Spleen (tissue), 11 donors: ENCODE data around the gene CABLES2. TPM values are rescaled to one million over a fixed set of nuclear protein-coding genes. Genes with fewer than 3 reads are reported as not detected.

Experiments
- DNase-seq: peaks from one replicate; pipeline ENCODE4 v3.0.0-alpha.2; 2020
- H3K27ac ChIP-seq, 8 donors: fragments of 200-600 bp; sonication (generic) in 7 of 8; 1 replicate in 4 of 8; 2 replicates in 4 of 8; pipeline versions ENCODE4 v1.5.0 to v1.8.0; 2016 to 2021; ENCODE audit warnings: inconsistent platforms in 4 of 8, mild to moderate bottlenecking in 4 of 8, moderate library complexity in 1 of 8
- H3K27me3 ChIP-seq, 7 donors: fragments of 200-600 bp; sonication (generic) in 6 of 7; replicated peaks in 1 of 7; 1 replicate in 4 of 7; 2 replicates in 3 of 7; pipeline versions ENCODE4 v1.5.0 to v1.8.0; 2016 to 2021; ENCODE audit warnings: inconsistent platforms in 3 of 7, mild to moderate bottlenecking in 1 of 7
- H3K36me3 ChIP-seq, 6 donors: fragments of 200-600 bp; sonication (generic) in 5 of 6; 1 replicate in 4 of 6; 2 replicates in 2 of 6; pipeline versions ENCODE4 v1.5.0 to v1.8.0; 2016 to 2021; ENCODE audit warnings: inconsistent platforms in 2 of 6
- H3K4me1 ChIP-seq, 6 donors: fragments of 200-600 bp; sonication (generic) in 5 of 6; 1 replicate in 3 of 6; 2 replicates in 3 of 6; pipeline versions ENCODE4 v1.5.0 to v1.8.0; 2016 to 2021; ENCODE audit warnings: inconsistent platforms in 3 of 6
- H3K4me3 ChIP-seq, 8 donors: fragments of 200-600 bp; sonication (generic) in 7 of 8; 1 replicate in 4 of 8; 2 replicates in 4 of 8; pipeline versions ENCODE4 v1.5.0 to v1.8.0; 2016 to 2021; ENCODE audit warnings: inconsistent platforms in 4 of 8, mild to moderate bottlenecking in 4 of 8, moderate library complexity in 2 of 8
- H3K9me3 ChIP-seq, 8 donors: fragments of 200-600 bp; sonication (generic) in 7 of 8; 1 replicate in 4 of 8; 2 replicates in 4 of 8; pipeline versions ENCODE4 v1.5.0 to v1.8.0; 2016 to 2021; ENCODE audit warnings: inconsistent platforms in 4 of 8
- POLR2A ChIP-seq, 3 donors: fragments of 450-650 bp; IDR thresholded peaks; one replicate each; pipeline ENCODE4 v1.5.1; 2017; ENCODE audit warnings: antibody characterized with exemption in 3 of 3, mild to moderate bottlenecking in 1 of 3
- POLR2AphosphoS5 ChIP-seq, 3 donors: sonication (generic); formaldehyde crosslinking; IDR thresholded peaks; one replicate each; pipeline ENCODE4 v1.5.1; 2017; ENCODE audit warnings: antibody characterized with exemption in 3 of 3
- WGBS, 5 donors: extraction: QIAGEN DNeasy Blood & Tissue Kit in 3 of 5; methylation state at CpG; one replicate each; pipeline versions ENCODE4 v1.1.5 to v1.1.7; 2013 to 2018; 5-methylcytosine and 5-hydroxymethylcytosine counted together
- intact Hi-C: fragments of 100-400 bp; cut with DNase I; formaldehyde crosslinking; loops from one replicate; pipeline ENCODE4 v1.15.0; 2023; ENCODE audit warnings: low total_unique reads
- polyA plus RNA-seq, 3 donors: library from polyadenylated mRNA; stranded (reverse); fragments of 200-250 nt; gene quantifications; one replicate each; pipeline ENCODE4 v1.2.1, GENCODE V29; 2013
- total RNA-seq, 7 donors: library from RNA; depleted of rRNA in 3 of 7; stranded (reverse); fragments of >200 nt in 3 of 7; fragmentation: NEBNext Ultra II Directional in 4 of 7; extraction: Animal tissue kit (Norgen Biotek cat#: 25700) in 4 of 7; gene quantifications; one replicate each; pipeline versions ENCODE4 v1.1.0 to v1.2.1, GENCODE V29; 2016 to 2021
- TF ChIP-seq, protein P1 (sequence below), 11 experiments: fragments of 200-600 bp in 7 of 11; fragments of 450-650 bp in 4 of 11; sonication (generic) in 4 of 11; IDR thresholded peaks in 8 of 11; conservative IDR thresholded peaks in 3 of 11; 1 replicate in 7 of 11; 2 replicates in 4 of 11; pipeline versions ENCODE4 v1.4.0 to v1.8.0; 2016 to 2021; ENCODE audit warnings: antibody characterized with exemption in 11 of 11, inconsistent platforms in 4 of 11, mild to moderate bottlenecking in 1 of 11
- donor health status: healthy with polysubstance abuse.
- donor health status: DM: no; HTN: no; CAD: no; lungs with moderate emphysema.
- donor health status: DM: no; HTN: no; CAD: no.
- donor health status: Bipolar disorder and iron deficiency.
- donor health status: healthy.
- donor health status: DM: no; HTN: no; CAD: no.
- donor health status: DM: yes; HTN: yes; CAD: no.

CABLES2 gene
- total and polyA plus RNA-seq, 10 donors = 2.0 to 5.9 (median 4.0) TPM

GRCh38 chr20:62342910-62343309 is 64.2 kb downstream of the CABLES2 start:
- no peaks in the 10 kb centered on the region for H3K27me3 ChIP-seq
- no peak overlapping the region for H3K4me3 ChIP-seq
- TF ChIP-seq POLR2AphosphoS5 (IDR thresholded peaks at IDR 0.05) = no peak
- TF ChIP-seq, protein P1, sequence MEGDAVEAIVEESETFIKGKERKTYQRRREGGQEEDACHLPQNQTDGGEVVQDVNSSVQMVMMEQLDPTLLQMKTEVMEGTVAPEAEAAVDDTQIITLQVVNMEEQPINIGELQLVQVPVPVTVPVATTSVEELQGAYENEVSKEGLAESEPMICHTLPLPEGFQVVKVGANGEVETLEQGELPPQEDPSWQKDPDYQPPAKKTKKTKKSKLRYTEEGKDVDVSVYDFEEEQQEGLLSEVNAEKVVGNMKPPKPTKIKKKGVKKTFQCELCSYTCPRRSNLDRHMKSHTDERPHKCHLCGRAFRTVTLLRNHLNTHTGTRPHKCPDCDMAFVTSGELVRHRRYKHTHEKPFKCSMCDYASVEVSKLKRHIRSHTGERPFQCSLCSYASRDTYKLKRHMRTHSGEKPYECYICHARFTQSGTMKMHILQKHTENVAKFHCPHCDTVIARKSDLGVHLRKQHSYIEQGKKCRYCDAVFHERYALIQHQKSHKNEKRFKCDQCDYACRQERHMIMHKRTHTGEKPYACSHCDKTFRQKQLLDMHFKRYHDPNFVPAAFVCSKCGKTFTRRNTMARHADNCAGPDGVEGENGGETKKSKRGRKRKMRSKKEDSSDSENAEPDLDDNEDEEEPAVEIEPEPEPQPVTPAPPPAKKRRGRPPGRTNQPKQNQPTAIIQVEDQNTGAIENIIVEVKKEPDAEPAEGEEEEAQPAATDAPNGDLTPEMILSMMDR (IDR thresholded peaks at IDR 0.05 in 8 of 11, conservative IDR thresholded peaks at IDR 0.05 in 3 of 11) = no peak
- no peak for TF ChIP-seq POLR2A (IDR thresholded peaks at IDR 0.05)
- H3K36me3 ChIP-seq = peaks cover 0 to 79% (median 3%) of the 10 kb centered on the region in 6 donors
- no peak overlapping the region for H3K27ac ChIP-seq
- H3K9me3 ChIP-seq = peaks cover 0 to 5% (median 0%) of the 10 kb centered on the region in 8 donors
- no peak for DNase-seq
- 81 to 92% (median 89%) methylated on average over 10 of the region's 10 CpGs for WGBS, 5 donors
- intact Hi-C loops = no loop called here
- peaks cover 1 to 29% (median 21%) of the 10 kb centered on the region in 6 donors for H3K4me1 ChIP-seq

- Histone ChIP-seq H3K36me3 (peaks cover 0 to 73% (median 5%) of the 10 kb centered on the region in 6 donors), H3K4me3 (peak overlapping the region in 2 of 8 donors; percentile 14 to 29), H3K4me1 (peaks cover 6 to 53% (median 39%) of the 10 kb centered on the region in 6 donors), H3K27ac (peak overlapping the region in 7 of 8 donors; percentile 65 to 82 (median 79)), H3K27me3 (no peaks in the 10 kb centered on the region), H3K9me3 (peaks cover 0 to 5% (median 0%) of the 10 kb centered on the region in 8 donors)
- DNase-seq = no peak
- TF ChIP-seq POLR2A (IDR thresholded peaks at IDR 0.05) = no peak
- peak in 2 of 3 donors; percentile 67 to 70 for TF ChIP-seq POLR2AphosphoS5 (IDR thresholded peaks at IDR 0.05)
- TF ChIP-seq, protein P1 (IDR thresholded peaks at IDR 0.05 in 8 of 11, conservative IDR thresholded peaks at IDR 0.05 in 3 of 11) = no peak
- 31 to 45% (median 41%) methylated on average over 13 to 14 of the region's 14 CpGs for WGBS, 5 donors
- intact Hi-C loops = no loop called here
Measured at GRCh38 chr20:62339647-62340062, 67.4 kb downstream of the CABLES2 start.

Other genes with a start within 250 kb of the CABLES2 start
- gene MTG2, start 224.3 kb downstream of the CABLES2 start, total RNA-seq = 10 to 100 TPM; 22.6 to 39.8 (median 37.5) TPM
- gene MTG2, start 224.3 kb downstream of the CABLES2 start, polyA plus RNA-seq = 10 to 100 TPM; 26.9 to 41.3 (median 37.7) TPM
- not detected for gene HRH3, start 187.0 kb downstream of the CABLES2 start, total RNA-seq
- not detected for gene HRH3, start 187.0 kb downstream of the CABLES2 start, polyA plus RNA-seq
- gene OSBPL2, start 168.8 kb downstream of the CABLES2 start, total RNA-seq = 10 to 100 TPM; 40.6 to 81.7 (median 64.8) TPM
- 10 to 100 TPM in 2 of 3 donors, 1 to 10 TPM in 1; 9.2 to 19.6 (median 14.0) TPM for gene OSBPL2, start 168.8 kb downstream of the CABLES2 start, polyA plus RNA-seq
- 100 to 1,000 TPM in 2 of 7 donors, 10 to 100 TPM in 5; 67.1 to 112 (median 82.3) TPM for gene ADRM1, start 104.3 kb downstream of the CABLES2 start, total RNA-seq
- gene ADRM1, start 104.3 kb downstream of the CABLES2 start, polyA plus RNA-seq = 10 to 100 TPM; 60.5 to 95.6 (median 74.7) TPM
- 100 to 1,000 TPM in 4 of 7 donors, 10 to 100 TPM in 3; 69.8 to 203 (median 108) TPM for gene LAMA5, start 40.0 kb downstream of the CABLES2 start, total RNA-seq
- 100 to 1,000 TPM in 2 of 3 donors, 10 to 100 TPM in 1; 46.5 to 266 (median 128) TPM for gene LAMA5, start 40.0 kb downstream of the CABLES2 start, polyA plus RNA-seq
- 1,000 to 10,000 TPM; 1,168 to 3,909 (median 1,666) TPM for gene RPS21, start 20.2 kb downstream of the CABLES2 start, total RNA-seq
- over 10,000 TPM in 2 of 3 donors, 1,000 to 10,000 TPM in 1; 9,792 to 11,722 (median 10,372) TPM for gene RPS21, start 20.2 kb downstream of the CABLES2 start, polyA plus RNA-seq
- not detected for gene RBBP8NL, start 20.3 kb upstream of the CABLES2 start, total RNA-seq
- gene RBBP8NL, start 20.3 kb upstream of the CABLES2 start, polyA plus RNA-seq = under 1 TPM in 1 of 3 donors, not detected in 2; 0.03 TPM
- under 1 TPM in 2 of 7 donors, not detected in 5; 0.13 to 0.19 TPM for gene GATA5, start 68.7 kb upstream of the CABLES2 start, total RNA-seq
- under 1 TPM in 1 of 3 donors, not detected in 2; 0.02 TPM for gene GATA5, start 68.7 kb upstream of the CABLES2 start, polyA plus RNA-seq
- 10 to 100 TPM in 2 of 7 donors, 1 to 10 TPM in 5; 2.9 to 16.3 (median 7.1) TPM for gene SLCO4A1, start 235.2 kb upstream of the CABLES2 start, total RNA-seq
- gene SLCO4A1, start 235.2 kb upstream of the CABLES2 start, polyA plus RNA-seq = 1 to 10 TPM; 4.7 to 7.7 (median 5.9) TPM